Measurements from ENCODE around the gene ZNF775.

The ZNF775 gene

GRCh38 chr7:150378853-150379440 is at the start of gene ZNF775:
Gene ZNF775 (plus strand): TSS chr7:150379330. CDS start chr7:150388471, 9,141 bp downstream.
- in situ Hi-C loops (cut with MboI; ENCODE audit: low pct_unique_long_range_greater_than_20kb, low sequenced_read_pairs, unreplicated experiment), result no loop called here
- peak; percentile 100 for DNase-seq (ENCODE audit: low spot score)
- TF ChIP-seq CTCF (IDR thresholded peaks at IDR 0.05; ENCODE audit: extremely low read depth, insufficient read depth, missing control alignments), result no peak

GRCh38 chr7:150329331-150330120 is 49.6 kb upstream of the ZNF775 start:
- in situ Hi-C loops (cut with MboI; ENCODE audit: low pct_unique_long_range_greater_than_20kb, low sequenced_read_pairs, unreplicated experiment), result no loop called here
- no peak for TF ChIP-seq CTCF (IDR thresholded peaks at IDR 0.05; ENCODE audit: extremely low read depth, insufficient read depth, missing control alignments)
- no peak for DNase-seq (ENCODE audit: low spot score)

GRCh38 chr7:150330211-150330885 is 48.8 kb upstream of the ZNF775 start:
- no peak for TF ChIP-seq CTCF (IDR thresholded peaks at IDR 0.05; ENCODE audit: extremely low read depth, insufficient read depth, missing control alignments)
- in situ Hi-C loops (cut with MboI; ENCODE audit: low pct_unique_long_range_greater_than_20kb, low sequenced_read_pairs, unreplicated experiment), result no loop called here

GRCh38 chr7:150332852-150333635 is 46.1 kb upstream of the ZNF775 start:
- DNase-seq (ENCODE audit: low spot score), result no peak
- no peak for TF ChIP-seq CTCF (IDR thresholded peaks at IDR 0.05; ENCODE audit: extremely low read depth, insufficient read depth, missing control alignments)
- in situ Hi-C loops (cut with MboI; ENCODE audit: low pct_unique_long_range_greater_than_20kb, low sequenced_read_pairs, unreplicated experiment), result no loop called here

More at GRCh38 chr7:150330211-150330885, 48.8 kb upstream of the ZNF775 start:
- no peak for DNase-seq (ENCODE audit: low spot score)

GRCh38 chr7:150333659-150334058 is 45.5 kb upstream of the ZNF775 start:
- no peak for DNase-seq (ENCODE audit: low spot score)
- TF ChIP-seq CTCF (IDR thresholded peaks at IDR 0.05; ENCODE audit: extremely low read depth, insufficient read depth, missing control alignments), result no peak
- in situ Hi-C loops (cut with MboI; ENCODE audit: low pct_unique_long_range_greater_than_20kb, low sequenced_read_pairs, unreplicated experiment), result no loop called here

- in situ Hi-C loops (cut with MboI; ENCODE audit: low pct_unique_long_range_greater_than_20kb, low sequenced_read_pairs, unreplicated experiment), result no loop called here
- no peak for TF ChIP-seq CTCF (IDR thresholded peaks at IDR 0.05; ENCODE audit: extremely low read depth, insufficient read depth, missing control alignments)
These were observed 45.0 kb upstream of the ZNF775 start for GRCh38 chr7:150334108-150334507.

More at GRCh38 chr7:150334108-150334507, 45.0 kb upstream of the ZNF775 start:
- no peak for DNase-seq (ENCODE audit: low spot score)

All from GM13977 (cell line).